Measurements from ENCODE around the gene GPR37. TPM values are rescaled to one million over a fixed set of nuclear protein-coding genes. Genes with fewer than 3 reads are reported as not detected.

GPR37 gene
- total RNA-seq, 1 experiment from 2014 or later: 1.8 TPM

- Histone ChIP-seq H3K27ac (no peak overlapping the region), H3K79me2 (ENCODE audit: low read depth) (no peaks in the 10 kb centered on the region), H3K4me2 (no peak overlapping the region), H3K9me2 (ENCODE audit: insufficient read depth) (no peaks in the 10 kb centered on the region), H3F3A (ENCODE audit: insufficient read depth, low read depth) (no peaks in the 10 kb centered on the region), H4K20me1 (ENCODE audit: insufficient read depth) (no peaks in the 10 kb centered on the region), H3K27me3 (ENCODE audit: insufficient read depth, low read depth) (no peaks in the 10 kb centered on the region), H3K36me3 (ENCODE audit: low read depth) (no peaks in the 10 kb centered on the region), H3K4me3 (no peak overlapping the region), H3K4me1 (replicated peaks; ENCODE audit: insufficient read depth) (no peaks in the 10 kb centered on the region), H2AFZ (no peak overlapping the region), H3K9me3 (ENCODE audit: insufficient read depth, low read depth) (no peaks in the 10 kb centered on the region; the same call in 1 of the 2 replicates)
- intact Hi-C loops (cut with micrococcal nuclease; ENCODE audit: unreplicated experiment): no loop called here
- CTCF ChIA-PET: no interaction called here
- no peak for TF ChIP-seq EZH2 (IDR thresholded peaks at IDR 0.05; ENCODE audit: low read depth)
- TF ChIP-seq CTCF (conservative IDR thresholded peaks at IDR 0.05): no peak
- BruUV-seq (replicated peaks): no TSS peak
- POLR2A ChIA-PET (ENCODE audit: unreplicated experiment): interaction anchor here (0.6 kb wide), 1 partner anchor 285 kb away, joined by 5 read pairs; no protein-coding TSS in a partner anchor
- no peak for DNase-seq
Observed at GRCh38 chr7:124773339-124773738, 7.7 kb upstream of the GPR37 start.

GRCh38 chr7:124769136-124769535 lies 3.5 kb upstream of the GPR37 start:
- 0 out of 2 replicates have a peak, but pooled peaks cover 3% of the 10 kb centered on the region for H3F3A ChIP-seq (ENCODE audit: insufficient read depth, low read depth)
- no TSS peak for BruUV-seq (replicated peaks)
- H3K4me2 ChIP-seq: no peak overlapping the region
- no peak for DNase-seq
- H3K36me3 ChIP-seq (ENCODE audit: low read depth): no peaks in the 10 kb centered on the region
- POLR2A ChIA-PET (ENCODE audit: unreplicated experiment): no interaction called here
- no peak overlapping the region for H3K4me3 ChIP-seq
- no peaks in the 10 kb centered on the region for H3K9me3 ChIP-seq (ENCODE audit: insufficient read depth, low read depth)
- intact Hi-C loops (cut with micrococcal nuclease; ENCODE audit: unreplicated experiment): no loop called here
- H3K9me2 ChIP-seq (ENCODE audit: insufficient read depth): no peaks in the 10 kb centered on the region
- H2AFZ ChIP-seq: no peak overlapping the region
- TF ChIP-seq CTCF (conservative IDR thresholded peaks at IDR 0.05) (no peak), EZH2 (IDR thresholded peaks at IDR 0.05; ENCODE audit: low read depth) (no peak)
- no peak overlapping the region for H3K27ac ChIP-seq
- H3K79me2 ChIP-seq (ENCODE audit: low read depth): no peaks in the 10 kb centered on the region
- no peaks in the 10 kb centered on the region for H3K27me3 ChIP-seq (ENCODE audit: insufficient read depth, low read depth)
- H3K4me1 ChIP-seq (replicated peaks; ENCODE audit: insufficient read depth): no peaks in the 10 kb centered on the region; the same call in 1 of the 2 replicates
- CTCF ChIA-PET: interaction anchor here (1.0 kb wide), 1 partner anchor 16 kb away, joined by 4 read pairs; no protein-coding TSS in a partner anchor
- no peaks in the 10 kb centered on the region for H4K20me1 ChIP-seq (ENCODE audit: insufficient read depth)

GRCh38 chr7:124768525-124768924 lies 2.9 kb upstream of the GPR37 start:
- POLR2A ChIA-PET (ENCODE audit: unreplicated experiment): no interaction called here
- no peaks in the 10 kb centered on the region; the same call in 1 of the 2 replicates for H3K4me1 ChIP-seq (replicated peaks; ENCODE audit: insufficient read depth)
- H2AFZ ChIP-seq: no peak overlapping the region
- H3K36me3 ChIP-seq (ENCODE audit: low read depth): no peaks in the 10 kb centered on the region
- no TSS peak for BruUV-seq (replicated peaks)
- H3K4me2 ChIP-seq: no peak overlapping the region
- TF ChIP-seq EZH2 (IDR thresholded peaks at IDR 0.05; ENCODE audit: low read depth) (no peak), CTCF (conservative IDR thresholded peaks at IDR 0.05) (no peak)
- H3K4me3 ChIP-seq: no peak overlapping the region
- DNase-seq: no peak
- H3K27ac ChIP-seq: no peak overlapping the region
- no peaks in the 10 kb centered on the region for H3K79me2 ChIP-seq (ENCODE audit: low read depth)
- no peaks in the 10 kb centered on the region for H3K9me3 ChIP-seq (ENCODE audit: insufficient read depth, low read depth)
- H3K27me3 ChIP-seq (ENCODE audit: insufficient read depth, low read depth): peaks cover under 1% of the 10 kb centered on the region; the same call in 1 of the 2 replicates
- intact Hi-C loops (cut with micrococcal nuclease; ENCODE audit: unreplicated experiment): no loop called here
- H3K9me2 ChIP-seq (ENCODE audit: insufficient read depth): no peaks in the 10 kb centered on the region
- H4K20me1 ChIP-seq (ENCODE audit: insufficient read depth): no peaks in the 10 kb centered on the region
- CTCF ChIA-PET: interaction anchor here (1.0 kb wide), 1 partner anchor 16 kb away, joined by 4 read pairs; no protein-coding TSS in a partner anchor
- 0 out of 2 replicates have a peak, but pooled peaks cover 3% of the 10 kb centered on the region for H3F3A ChIP-seq (ENCODE audit: insufficient read depth, low read depth)

All from PC-9 (cell line).